GM12865 (cell line): ENCODE results near the gene FMC1.
"Not testable (repeated sequence)": the region's sequence is repeated elsewhere in the genome, so short reads cannot be mapped to it uniquely, and the experiment has no call there.

ENCODE experiments used
- DNase-seq: peaks from one replicate; pipeline ENCODE4 v3.0.0; 2010; ENCODE audit warnings: low read depth
- H3K4me3 ChIP-seq: 2 replicates; pipeline ENCODE4 v1.5.1; 2011; ENCODE audit warnings: mild to moderate bottlenecking, low read depth, low read length, control low read depth
- CTCF ChIP-seq: IDR thresholded peaks from 2 replicates; pipeline ENCODE4 v1.5.1; 2011; ENCODE audit warnings: low read length, control low read depth, low read depth, inconsistent platforms; ENCODE audit not compliant: insufficient read depth; ENCODE audit errors: missing control alignments

The FMC1 gene

GRCh38 chr7:139329119-139329518 lies 12.0 kb upstream of the FMC1 start:
- TF ChIP-seq CTCF, result no peak
- DNase-seq, result no peak

GRCh38 chr7:139330333-139331030 lies 10.7 kb upstream of the FMC1 start:
- H3K4me3 ChIP-seq, result no peak overlapping the region
- no peak for TF ChIP-seq CTCF
- no peak for DNase-seq

More at GRCh38 chr7:139329119-139329518, 12.0 kb upstream of the FMC1 start:
- no peak overlapping the region for H3K4me3 ChIP-seq

- DNase-seq, result no peak
- TF ChIP-seq CTCF, result no peak
- H3K4me3 ChIP-seq, result no peak overlapping the region
These were observed 8.3 kb upstream of the FMC1 start for GRCh38 chr7:139332697-139333359.

- not testable (repeated sequence) for H3K4me3 ChIP-seq
These were observed 7.7 kb upstream of the FMC1 start for GRCh38 chr7:139333443-139333842.

GRCh38 chr7:139334399-139335150 lies 6.6 kb upstream of the FMC1 start:
- H3K4me3 ChIP-seq, result no peak overlapping the region
- no peak for DNase-seq
- TF ChIP-seq CTCF, result no peak

More at GRCh38 chr7:139333443-139333842, 7.7 kb upstream of the FMC1 start:
- DNase-seq, result not testable (repeated sequence)

GRCh38 chr7:139339025-139339424 lies 2.1 kb upstream of the FMC1 start:
- H3K4me3 ChIP-seq, result no peak overlapping the region; the same call in 1 of the 2 replicates
- no peak for TF ChIP-seq CTCF
- DNase-seq, result no peak

- DNase-seq, result no peak
- no peak for TF ChIP-seq CTCF
- H3K4me3 ChIP-seq, result peak overlapping the region; percentile 63
These were observed 1.5 kb upstream of the FMC1 start for GRCh38 chr7:139339698-139340036.
